Sigmoid colon (tissue), 4 donors: Measurements from ENCODE around the gene NF2.

Source experiments
- POLR2AphosphoS5 ChIP-seq, 4 donors: sonication (generic); formaldehyde crosslinking; IDR thresholded peaks; one replicate each; pipeline ENCODE4 v1.6.1; 2017; ENCODE audit warnings: antibody characterized with exemption in 4 of 4
- TF ChIP-seq, protein P1 (sequence below), 4 experiments: fragments of 450-650 bp in 3 of 4; fragments of 200-600 bp in 1 of 4; IDR thresholded peaks; one replicate each; pipeline ENCODE4 v1.5.1; 2016 to 2019; ENCODE audit warnings: antibody characterized with exemption in 4 of 4, mild to moderate bottlenecking in 3 of 4, moderate library complexity in 2 of 4

DNA sequence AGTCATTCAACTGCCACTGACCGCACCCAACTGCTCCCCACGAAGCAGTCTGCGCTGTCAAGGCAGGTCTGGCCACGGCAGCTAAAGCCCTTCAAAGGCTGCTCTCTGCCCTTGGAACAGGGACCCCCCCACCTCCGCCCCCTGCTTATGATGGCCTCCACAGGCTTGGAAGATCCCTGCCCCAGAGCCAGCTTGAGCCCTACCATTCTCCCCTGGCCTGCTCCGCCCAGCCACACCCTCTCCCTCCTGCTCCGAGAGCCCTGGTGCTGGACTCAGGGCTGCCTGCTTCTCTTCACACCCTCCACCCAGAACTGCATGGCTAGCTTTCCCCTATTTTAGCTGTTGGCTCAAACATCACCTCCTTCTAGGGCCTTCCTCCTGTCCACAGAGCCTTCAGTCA lies 144.4 kb downstream of the NF2 start:
- TF ChIP-seq, protein P1, sequence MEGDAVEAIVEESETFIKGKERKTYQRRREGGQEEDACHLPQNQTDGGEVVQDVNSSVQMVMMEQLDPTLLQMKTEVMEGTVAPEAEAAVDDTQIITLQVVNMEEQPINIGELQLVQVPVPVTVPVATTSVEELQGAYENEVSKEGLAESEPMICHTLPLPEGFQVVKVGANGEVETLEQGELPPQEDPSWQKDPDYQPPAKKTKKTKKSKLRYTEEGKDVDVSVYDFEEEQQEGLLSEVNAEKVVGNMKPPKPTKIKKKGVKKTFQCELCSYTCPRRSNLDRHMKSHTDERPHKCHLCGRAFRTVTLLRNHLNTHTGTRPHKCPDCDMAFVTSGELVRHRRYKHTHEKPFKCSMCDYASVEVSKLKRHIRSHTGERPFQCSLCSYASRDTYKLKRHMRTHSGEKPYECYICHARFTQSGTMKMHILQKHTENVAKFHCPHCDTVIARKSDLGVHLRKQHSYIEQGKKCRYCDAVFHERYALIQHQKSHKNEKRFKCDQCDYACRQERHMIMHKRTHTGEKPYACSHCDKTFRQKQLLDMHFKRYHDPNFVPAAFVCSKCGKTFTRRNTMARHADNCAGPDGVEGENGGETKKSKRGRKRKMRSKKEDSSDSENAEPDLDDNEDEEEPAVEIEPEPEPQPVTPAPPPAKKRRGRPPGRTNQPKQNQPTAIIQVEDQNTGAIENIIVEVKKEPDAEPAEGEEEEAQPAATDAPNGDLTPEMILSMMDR (IDR thresholded peaks at IDR 0.05) = no peak
- TF ChIP-seq POLR2AphosphoS5 (IDR thresholded peaks at IDR 0.05) = no peak
